OCI-LY7 (cell line): ENCODE results near the gene PPT1. TPM values are rescaled to one million over a fixed set of nuclear protein-coding genes. Genes with fewer than 3 reads are reported as not detected.
"Not testable (repeated sequence)": the region's sequence is repeated elsewhere in the genome, so short reads cannot be mapped to it uniquely, and the experiment has no call there.

Source experiments
- BruUV-seq: library from RNA; stranded (reverse); fragments of 400-500 nt; replicated peaks from 2 replicates; lab custom pipeline; 2021; lab: Mats Ljungman, UMichigan
- CTCF ChIA-PET: fragments of 300-600 bp; sonication (Branson Sonifier 250); formaldehyde crosslinking; loops from one replicate; lab custom pipeline; 2022; ENCODE audit warnings: antibody characterized with exemption; ENCODE audit not compliant: unreplicated experiment; lab: Charles Lee
- POLR2A ChIA-PET: fragments of 300-600 bp; sonication (Branson Sonifier 250); formaldehyde crosslinking; loops from one replicate; lab custom pipeline; 2022; ENCODE audit warnings: antibody characterized with exemption; lab: Charles Lee
- DNase-seq: peaks from one replicate; pipeline ENCODE4 v3.0.0-alpha.2; 2015; ENCODE audit warnings: low spot score
- H2AFZ ChIP-seq: fragments of 200-600 bp; sonication (generic), shearing (Covaris generic); 2 replicates; pipeline ENCODE4 v1.6.1; 2014; ENCODE audit warnings: mild to moderate bottlenecking, antibody characterized with exemption, low read length, moderate library complexity
- H3K27ac ChIP-seq: fragments of 200-600 bp; sonication (generic); 2 replicates; pipeline ENCODE4 v1.5.1; 2014; ENCODE audit warnings: mixed run types, low read depth, mild to moderate bottlenecking, moderate library complexity, low read length, inconsistent platforms; ENCODE audit not compliant: poor library complexity, severe bottlenecking
- H3K36me3 ChIP-seq: fragments of 200-600 bp; sonication (generic); 2 replicates; pipeline ENCODE4 v1.6.1; 2014; ENCODE audit warnings: mild to moderate bottlenecking, antibody characterized with exemption, low read length, moderate library complexity, mixed read lengths; ENCODE audit not compliant: insufficient read depth
- H3K4me1 ChIP-seq: fragments of 200-600 bp; sonication (generic); 2 replicates; pipeline ENCODE4 v1.5.1; 2014; ENCODE audit warnings: mild to moderate bottlenecking, low read length; ENCODE audit not compliant: insufficient read depth, poor library complexity, severe bottlenecking
- H3K4me2 ChIP-seq: fragments of 200-600 bp; sonication (generic); 2 replicates; pipeline ENCODE4 v1.6.1; 2014; ENCODE audit warnings: mild to moderate bottlenecking, low read length
- H3K4me3 ChIP-seq: fragments of 200-600 bp; sonication (generic); 2 replicates; pipeline ENCODE4 v1.5.1; 2014; ENCODE audit warnings: mild to moderate bottlenecking, low read depth, low read length; ENCODE audit not compliant: poor library complexity, severe bottlenecking
- H3K79me2 ChIP-seq: fragments of 200-600 bp; sonication (generic); 2 replicates; pipeline ENCODE4 v1.6.1; 2016; ENCODE audit warnings: low read depth, mild to moderate bottlenecking, low read length, moderate library complexity, mixed read lengths; ENCODE audit not compliant: insufficient read depth
- H3K9me2 ChIP-seq: fragments of 200-600 bp; sonication (generic); 2 replicates; pipeline ENCODE4 v1.6.1; 2016; ENCODE audit warnings: mild to moderate bottlenecking, low read length, mixed read lengths; ENCODE audit not compliant: insufficient read depth
- H3K9me3 ChIP-seq: fragments of 200-600 bp; sonication (generic); 2 replicates; pipeline ENCODE4 v1.6.1; 2014; ENCODE audit warnings: mild to moderate bottlenecking, mixed run types, low read length, mixed read lengths
- H4K20me1 ChIP-seq: fragments of 200-600 bp; sonication (generic); 2 replicates; pipeline ENCODE4 v1.6.1; 2014; ENCODE audit warnings: mild to moderate bottlenecking, antibody characterized with exemption, low read length, moderate library complexity, mixed read lengths; ENCODE audit not compliant: insufficient read depth
- CTCF ChIP-seq: fragments of 200-600 bp; sonication (generic); conservative IDR thresholded peaks from 2 replicates; pipeline ENCODE4 v1.5.1; 2014; ENCODE audit warnings: mild to moderate bottlenecking, antibody characterized with exemption, low read length, moderate library complexity, mixed read lengths
- EZH2phosphoT487 ChIP-seq: fragments of 200-600 bp; sonication (generic); IDR thresholded peaks from 2 replicates; pipeline ENCODE4 v1.6.1; 2018; ENCODE audit warnings: low read depth, borderline replicate concordance, mild to moderate bottlenecking, mixed run types, antibody characterized with exemption, low read length, moderate library complexity, mixed read lengths
- intact Hi-C: fragments of 100-400 bp; cut with micrococcal nuclease; formaldehyde crosslinking; loops from one replicate; pipeline ENCODE4 v1.10.0; 2022; ENCODE audit not compliant: unreplicated experiment
- total RNA-seq, 2 experiments: library from RNA; depleted of rRNA in 1 of 2; stranded (reverse); fragments of >200 nt in 1 of 2; shearing (Covaris generic) in 1 of 2; gene quantifications; 2 replicates each; pipeline ENCODE4 v1.2.3, GENCODE V29; 2014 to 2022

The PPT1 gene
- total RNA-seq, 2 experiments from 2014 or later, result 55.9 to 66.5 TPM

GRCh38 chr1:40090652-40091355, 6.2 kb downstream of the PPT1 start:
- Histone ChIP-seq H3K79me2 (peaks cover 13% of the 10 kb centered on the region; the same call in 1 of the 2 replicates), H3K36me3 (peaks cover 82% of the 10 kb centered on the region), H3K9me3 (no peaks in the 10 kb centered on the region), H3K9me2 (no peaks in the 10 kb centered on the region), H2AFZ (no peak overlapping the region), H3K4me1 (peaks cover 14% of the 10 kb centered on the region), H3K4me3 (no peak overlapping the region), H4K20me1 (no peaks in the 10 kb centered on the region), H3K4me2 (no peak overlapping the region), H3K27ac (no peak overlapping the region)
- no TSS peak for BruUV-seq
- no peak for DNase-seq
- intact Hi-C loops, result no loop called here
- no peak for TF ChIP-seq EZH2phosphoT487
- ChIA-PET POLR2A (interaction anchor here (0.7 kb wide), 1 partner anchor 10 kb away, joined by 6 read pairs; no protein-coding TSS in a partner anchor), CTCF (no interaction called here)

- intact Hi-C loops, result loop anchor here (1.0 to 5.0 kb wide), 3 partner anchors 58 to 323 kb away; no protein-coding TSS in a partner anchor
- CTCF ChIA-PET, result interaction anchor here (1.0 to 1.5 kb wide), 3 partner anchors 52 to 254 kb away, joined by 3 to 5 read pairs (median 3); no protein-coding TSS in a partner anchor
- POLR2A ChIA-PET, result not testable (repeated sequence)
These were observed 12.3 kb downstream of the PPT1 start for GRCh38 chr1:40084750-40085149.

GRCh38 chr1:40081871-40082270, 15.2 kb downstream of the PPT1 start:
- ChIA-PET CTCF (no interaction called here), POLR2A (no interaction called here)
- H3K36me3 ChIP-seq, result peaks cover 76% of the 10 kb centered on the region
- intact Hi-C loops, result loop anchor here (5.0 kb wide), 2 partner anchors 60 to 325 kb away; no protein-coding TSS in a partner anchor
- H4K20me1 ChIP-seq, result no peaks in the 10 kb centered on the region
- no peak for DNase-seq
- H3K9me3 ChIP-seq, result no peaks in the 10 kb centered on the region
- no TSS peak for BruUV-seq
- TF ChIP-seq EZH2phosphoT487 (no peak), CTCF (no peak)
- no peak overlapping the region for H3K27ac ChIP-seq
- no peaks in the 10 kb centered on the region for H3K79me2 ChIP-seq
- H2AFZ ChIP-seq, result no peak overlapping the region
- H3K9me2 ChIP-seq, result no peaks in the 10 kb centered on the region
- no peaks in the 10 kb centered on the region for H3K4me1 ChIP-seq
- H3K4me3 ChIP-seq, result no peak overlapping the region
- H3K4me2 ChIP-seq, result no peak overlapping the region

More at GRCh38 chr1:40084750-40085149, 12.3 kb downstream of the PPT1 start:
- not testable (repeated sequence) for H3K9me3 ChIP-seq, H3K79me2 ChIP-seq, H3K9me2 ChIP-seq, BruUV-seq, H4K20me1 ChIP-seq, H3K4me1 ChIP-seq, H3K4me2 ChIP-seq, H2AFZ ChIP-seq, H3K4me3 ChIP-seq, H3K27ac ChIP-seq
- peaks cover 75% of the 10 kb centered on the region for H3K36me3 ChIP-seq
- DNase-seq, result peak; percentile 45
- peak; percentile 82 for TF ChIP-seq CTCF
